AG08395 (cell line): ENCODE data around the gene PDE4D.

Source experiments
- DNase-seq: peaks from one replicate; pipeline ENCODE4 v3.0.0; 2012; ENCODE audit warnings: mixed read lengths, low spot score

PDE4D gene

GRCh38 chr5:59838989-59839388, 54.5 kb downstream of the PDE4D start:
- DNase-seq: no peak

- no peak for DNase-seq
These were observed 55.5 kb downstream of the PDE4D start for GRCh38 chr5:59838067-59838466.

- no peak for DNase-seq
These were observed 56.5 kb downstream of the PDE4D start for GRCh38 chr5:59837071-59837470.

GRCh38 chr5:59835800-59836199, 57.7 kb downstream of the PDE4D start:
- DNase-seq: no peak

- no peak for DNase-seq
These were observed 60.1 kb downstream of the PDE4D start for GRCh38 chr5:59833448-59833847.

GRCh38 chr5:59832577-59833301, 60.8 kb downstream of the PDE4D start:
- DNase-seq: no peak

GRCh38 chr5:59831326-59832010, 62.1 kb downstream of the PDE4D start:
- DNase-seq: no peak

GRCh38 chr5:59830536-59831200, 62.9 kb downstream of the PDE4D start:
- no peak for DNase-seq

- no peak for DNase-seq
These were observed 63.6 kb downstream of the PDE4D start for GRCh38 chr5:59829922-59830321.

- DNase-seq: peak; percentile 58
These were observed 64.1 kb downstream of the PDE4D start for GRCh38 chr5:59829386-59829785.

- DNase-seq: no peak
These were observed 64.9 kb downstream of the PDE4D start for GRCh38 chr5:59828623-59829022.

- no peak for DNase-seq
These were observed 66.5 kb downstream of the PDE4D start for GRCh38 chr5:59826996-59827395.

GRCh38 chr5:59823420-59823819, 70.1 kb downstream of the PDE4D start:
- no peak for DNase-seq

GRCh38 chr5:59819806-59820205, 73.7 kb downstream of the PDE4D start:
- DNase-seq: no peak

- no peak for DNase-seq
These were observed 76.0 kb downstream of the PDE4D start for GRCh38 chr5:59817536-59817935.

GRCh38 chr5:59816654-59817300, 76.7 kb downstream of the PDE4D start:
- no peak for DNase-seq

- DNase-seq: no peak
These were observed 79.0 kb downstream of the PDE4D start for GRCh38 chr5:59814537-59814872.

GRCh38 chr5:59813761-59814536, 79.6 kb downstream of the PDE4D start:
- DNase-seq: peak; percentile 29

GRCh38 chr5:59810041-59810440, 83.5 kb downstream of the PDE4D start:
- DNase-seq: peak; percentile 72

- no peak for DNase-seq
These were observed 85.7 kb downstream of the PDE4D start for GRCh38 chr5:59807806-59808205.

- no peak for DNase-seq
These were observed 93.1 kb downstream of the PDE4D start for GRCh38 chr5:59800347-59800893.
